ENCODE data around the gene PTPRT. TPM values are rescaled to one million over a fixed set of nuclear protein-coding genes. Genes with fewer than 3 reads are reported as not detected.

The PTPRT gene
- total and polyA plus RNA-seq, 2 of the 13 experiments (the other 11 are each of a cell fraction or from before 2014, with no cell fraction given): under 0.01 to 0.09 TPM

GRCh38 chr20:42336576-42336975, 853.1 kb downstream of the PTPRT start (continued):
- TF ChIP-seq, protein P1, sequence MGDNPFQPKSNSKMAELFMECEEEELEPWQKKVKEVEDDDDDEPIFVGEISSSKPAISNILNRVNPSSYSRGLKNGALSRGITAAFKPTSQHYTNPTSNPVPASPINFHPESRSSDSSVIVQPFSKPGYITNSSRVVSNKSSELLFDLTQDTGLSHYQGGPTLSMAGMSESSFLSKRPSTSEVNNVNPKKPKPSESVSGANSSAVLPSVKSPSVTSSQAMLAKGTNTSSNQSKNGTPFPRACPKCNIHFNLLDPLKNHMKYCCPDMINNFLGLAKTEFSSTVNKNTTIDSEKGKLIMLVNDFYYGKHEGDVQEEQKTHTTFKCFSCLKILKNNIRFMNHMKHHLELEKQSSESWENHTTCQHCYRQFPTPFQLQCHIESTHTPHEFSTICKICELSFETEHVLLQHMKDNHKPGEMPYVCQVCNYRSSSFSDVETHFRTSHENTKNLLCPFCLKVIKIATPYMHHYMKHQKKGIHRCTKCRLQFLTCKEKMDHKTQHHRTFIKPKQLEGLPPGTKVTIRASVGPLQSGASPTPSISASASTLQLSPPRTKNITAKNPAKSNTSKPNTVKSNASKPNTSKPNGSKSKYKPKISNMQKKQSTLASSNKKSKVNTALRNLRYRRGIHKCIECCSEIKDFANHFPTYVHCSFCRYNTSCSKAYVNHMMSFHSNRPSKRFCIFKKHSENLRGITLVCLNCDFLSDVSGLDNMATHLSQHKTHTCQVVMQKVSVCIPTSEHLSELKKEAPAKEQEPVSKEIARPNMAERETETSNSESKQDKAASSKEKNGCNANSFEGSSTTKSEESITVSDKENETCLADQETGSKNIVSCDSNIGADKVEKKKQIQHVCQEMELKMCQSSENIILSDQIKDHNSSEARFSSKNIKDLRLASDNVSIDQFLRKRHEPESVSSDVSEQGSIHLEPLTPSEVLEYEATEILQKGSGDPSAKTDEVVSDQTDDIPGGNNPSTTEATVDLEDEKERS (CRISPR knock-in tag; IDR thresholded peaks at IDR 0.05): no peak
- no peak for TF ChIP-seq HNF4A (CRISPR knock-in tag; IDR thresholded peaks at IDR 0.05)
- TF ChIP-seq ZNF17 (CRISPR knock-in tag; IDR thresholded peaks at IDR 0.05): no peak
- TF ChIP-seq RFX5 (IDR thresholded peaks at IDR 0.05; ENCODE audit: low read depth, low read length): no peak
- no peak for TF ChIP-seq CENPBD1 (CRISPR knock-in tag; IDR thresholded peaks at IDR 0.05; ENCODE audit: borderline replicate concordance, low read depth)
- TF ChIP-seq ZBTB25 (CRISPR knock-in tag; IDR thresholded peaks at IDR 0.05): no peak
- no peak for TF ChIP-seq TCF7 (IDR thresholded peaks at IDR 0.05; ENCODE audit: low read depth)
- no peak for TF ChIP-seq ZNF275 (CRISPR knock-in tag; IDR thresholded peaks at IDR 0.05; ENCODE audit: borderline replicate concordance)
- TF ChIP-seq REL (CRISPR knock-in tag; conservative IDR thresholded peaks at IDR 0.05): no peak
- no peak for TF ChIP-seq ZNF773 (CRISPR knock-in tag; IDR thresholded peaks at IDR 0.05; ENCODE audit: borderline replicate concordance)
- no peak for TF ChIP-seq DMTF1 (CRISPR knock-in tag; IDR thresholded peaks at IDR 0.05)
- no peak for TF ChIP-seq ZNF615 (CRISPR knock-in tag; IDR thresholded peaks at IDR 0.05; ENCODE audit: borderline replicate concordance)
